ENCODE data around the gene HORMAD2.

DNA sequence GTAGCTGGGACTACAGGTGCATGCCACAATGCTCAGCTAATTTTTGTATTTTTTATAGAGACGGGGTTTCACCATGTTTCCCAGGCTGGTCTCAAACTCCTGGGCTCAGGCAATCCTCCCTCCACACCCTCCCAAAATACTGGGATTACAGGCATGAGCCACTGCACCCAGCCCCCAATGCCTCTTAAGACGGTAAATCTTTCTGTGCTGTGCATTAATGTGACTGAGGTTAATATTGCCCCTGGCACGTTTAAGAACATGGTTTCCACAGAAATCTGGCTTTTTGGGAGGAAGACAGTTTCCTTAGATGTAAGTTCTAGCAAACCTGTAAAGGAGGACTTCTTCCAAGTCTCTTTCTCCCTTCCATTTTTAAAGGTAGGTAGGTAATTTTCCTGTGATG lies 6.1 kb upstream of the HORMAD2 start:
- TF ChIP-seq, protein P1, sequence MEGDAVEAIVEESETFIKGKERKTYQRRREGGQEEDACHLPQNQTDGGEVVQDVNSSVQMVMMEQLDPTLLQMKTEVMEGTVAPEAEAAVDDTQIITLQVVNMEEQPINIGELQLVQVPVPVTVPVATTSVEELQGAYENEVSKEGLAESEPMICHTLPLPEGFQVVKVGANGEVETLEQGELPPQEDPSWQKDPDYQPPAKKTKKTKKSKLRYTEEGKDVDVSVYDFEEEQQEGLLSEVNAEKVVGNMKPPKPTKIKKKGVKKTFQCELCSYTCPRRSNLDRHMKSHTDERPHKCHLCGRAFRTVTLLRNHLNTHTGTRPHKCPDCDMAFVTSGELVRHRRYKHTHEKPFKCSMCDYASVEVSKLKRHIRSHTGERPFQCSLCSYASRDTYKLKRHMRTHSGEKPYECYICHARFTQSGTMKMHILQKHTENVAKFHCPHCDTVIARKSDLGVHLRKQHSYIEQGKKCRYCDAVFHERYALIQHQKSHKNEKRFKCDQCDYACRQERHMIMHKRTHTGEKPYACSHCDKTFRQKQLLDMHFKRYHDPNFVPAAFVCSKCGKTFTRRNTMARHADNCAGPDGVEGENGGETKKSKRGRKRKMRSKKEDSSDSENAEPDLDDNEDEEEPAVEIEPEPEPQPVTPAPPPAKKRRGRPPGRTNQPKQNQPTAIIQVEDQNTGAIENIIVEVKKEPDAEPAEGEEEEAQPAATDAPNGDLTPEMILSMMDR (IDR thresholded peaks at IDR 0.05), result no peak
- no peak for TF ChIP-seq POLR2AphosphoS5 (IDR thresholded peaks at IDR 0.05)
